ENCODE data around the gene MBD3L2B. TPM values are rescaled to one million over a fixed set of nuclear protein-coding genes. Genes with fewer than 3 reads are reported as not detected.

MBD3L2B gene
- total and polyA plus RNA-seq, 2 donors (not counting 1 experiment from before 2014, with no cell fraction given) = not detected

GRCh38 chr19:6983448-6983847 lies 37.8 kb downstream of the MBD3L2B start:
- Histone ChIP-seq H3K27ac (ENCODE audit: low read length in 2 of 2) (no peak overlapping the region), H3K79me2 (ENCODE audit: control insufficient read depth, insufficient read depth, low read length) (no peaks in the 10 kb centered on the region), H3K27me3 (replicated peaks in 1 of 4; ENCODE audit: control extremely low read depth in 1 of 4, control insufficient read depth in 3 of 4, insufficient read depth in 4 of 4, low read length in 3 of 4) (no peaks in the 10 kb centered on the region), H2AFZ (ENCODE audit: insufficient read depth, low read depth, low read length, poor library complexity, severe bottlenecking) (no peak overlapping the region), H3K36me3 (replicated peaks in 1 of 2; ENCODE audit: control extremely low read depth in 1 of 2, control insufficient read depth in 1 of 2, extremely low read depth in 1 of 2, insufficient read depth in 2 of 2, low read length in 1 of 2) (no peaks in the 10 kb centered on the region), H3K9me3 (ENCODE audit: control extremely low read depth in 1 of 3, control insufficient read depth in 2 of 3, insufficient read depth in 1 of 3, low read length in 2 of 3) (peaks cover 8 to 34% (median 23%) of the 10 kb centered on the region in 3 donors), H3K4me2 (replicated peaks; ENCODE audit: low read depth, low read length, poor library complexity, severe bottlenecking) (no peak overlapping the region), H3K4me3 (ENCODE audit: control extremely low read depth in 1 of 5, extremely low read depth in 1 of 5, insufficient read depth in 1 of 5, low read depth in 2 of 5, low read length in 4 of 5) (no peak overlapping the region), H4K20me1 (ENCODE audit: control insufficient read depth, insufficient read depth, low read length, poor library complexity, severe bottlenecking) (no peaks in the 10 kb centered on the region), H3K4me1 (ENCODE audit: control insufficient read depth in 2 of 2, insufficient read depth in 2 of 2, low read length in 2 of 2) (no peaks in the 10 kb centered on the region), H3K9ac (ENCODE audit: low read length) (no peak overlapping the region)
- Mint-ChIP-seq H3K4me1 (no peaks in the 10 kb centered on the region), H3K27me3 (peaks cover 15% of the 10 kb centered on the region), H3K4me3 (no peak overlapping the region), H3K9me3 (ENCODE audit: insufficient read depth) (peaks cover 16% of the 10 kb centered on the region), H3K27ac (no peak overlapping the region)
- DNase-seq = no peak
- CTCF ChIA-PET = interaction anchor here (0.5 kb wide), 1 partner anchor 1031 kb away, joined by 5 read pairs; no protein-coding TSS in a partner anchor
- intact Hi-C loops (cut with micrococcal nuclease) = no loop called here
- ATAC-seq (ENCODE audit: low read depth) = no peak
- TF ChIP-seq EZH2 (IDR thresholded peaks at IDR 0.05; ENCODE audit: borderline replicate concordance, insufficient read depth, low read depth, low read length, poor library complexity, severe bottlenecking) (no peak), CTCF (IDR thresholded peaks at IDR 0.05) (no peak)
- POLR2A ChIA-PET = no interaction called here

GRCh38 chr19:6979399-6979798 lies 41.8 kb downstream of the MBD3L2B start:
- no peaks in the 10 kb centered on the region for H3K79me2 ChIP-seq (ENCODE audit: control insufficient read depth, insufficient read depth, low read length)
- CTCF ChIA-PET = no interaction called here

More at GRCh38 chr19:6979399-6979798, 41.8 kb downstream of the MBD3L2B start:
- H3K4me1 Mint-ChIP-seq = no peaks in the 10 kb centered on the region
- Histone ChIP-seq H4K20me1 (ENCODE audit: control insufficient read depth, insufficient read depth, low read length, poor library complexity, severe bottlenecking) (no peaks in the 10 kb centered on the region), H3K4me2 (replicated peaks; ENCODE audit: low read depth, low read length, poor library complexity, severe bottlenecking) (no peak overlapping the region), H3K4me1 (ENCODE audit: control insufficient read depth in 2 of 2, insufficient read depth in 2 of 2, low read length in 2 of 2) (no peaks in the 10 kb centered on the region), H3K9me3 (ENCODE audit: control extremely low read depth in 1 of 3, control insufficient read depth in 2 of 3, insufficient read depth in 1 of 3, low read length in 2 of 3) (peaks cover 4 to 24% (median 23%) of the 10 kb centered on the region in 3 donors), H3K27ac (ENCODE audit: low read length in 2 of 2) (no peak overlapping the region), H3K36me3 (replicated peaks in 1 of 2; ENCODE audit: control extremely low read depth in 1 of 2, control insufficient read depth in 1 of 2, extremely low read depth in 1 of 2, insufficient read depth in 2 of 2, low read length in 1 of 2) (no peaks in the 10 kb centered on the region), H2AFZ (ENCODE audit: insufficient read depth, low read depth, low read length, poor library complexity, severe bottlenecking) (no peak overlapping the region), H3K27me3 (replicated peaks in 1 of 4; ENCODE audit: control extremely low read depth in 1 of 4, control insufficient read depth in 3 of 4, insufficient read depth in 4 of 4, low read length in 3 of 4) (no peaks in the 10 kb centered on the region), H3K4me3 (ENCODE audit: control extremely low read depth in 1 of 5, extremely low read depth in 1 of 5, insufficient read depth in 1 of 5, low read depth in 2 of 5, low read length in 4 of 5) (no peak overlapping the region), H3K9ac (ENCODE audit: low read length) (no peak overlapping the region)
- no peak overlapping the region for H3K27ac Mint-ChIP-seq
- no peak for ATAC-seq (ENCODE audit: low read depth)
- no CpG with 5 or more reads among the region's 3 CpGs for WGBS (ENCODE audit: insufficient coverage)
- H3K9me3 Mint-ChIP-seq (ENCODE audit: insufficient read depth) = peaks cover 14% of the 10 kb centered on the region
- peaks cover 17% of the 10 kb centered on the region for H3K27me3 Mint-ChIP-seq
- TF ChIP-seq CTCF (IDR thresholded peaks at IDR 0.05) (no peak), EZH2 (IDR thresholded peaks at IDR 0.05; ENCODE audit: borderline replicate concordance, insufficient read depth, low read depth, low read length, poor library complexity, severe bottlenecking) (no peak)
- no peak for DNase-seq
- H3K4me3 Mint-ChIP-seq = no peak overlapping the region
- POLR2A ChIA-PET = no interaction called here
- intact Hi-C loops (cut with micrococcal nuclease) = no loop called here

All from B cell (primary cell).